Left cardiac atrium (tissue), 4 donors: ENCODE measurements around the gene SAMD4A. TPM values are rescaled to one million over a fixed set of nuclear protein-coding genes. Genes with fewer than 3 reads are reported as not detected.

Source experiments
- ATAC-seq, 2 donors: fragments of 200-7000 bp; cut with Tn5 transposase; one replicate each; pipeline ENCODE4 v1.9.1; 2020; ENCODE audit warnings: mild to moderate bottlenecking in 2 of 2, moderate library complexity in 2 of 2
- DNase-seq: peaks from one replicate; pipeline ENCODE4 v3.0.0-alpha.2; 2020
- intact Hi-C, 2 donors: fragments of 100-400 bp; cut with DNase I; formaldehyde crosslinking; loops; one replicate each; pipeline versions ENCODE4 v1.14.1 to v1.15.1; 2022 to 2023
- total RNA-seq, 2 donors: library from RNA; stranded (reverse); fragmentation: NEBNext Ultra II Directional; extraction: Animal tissue kit (Norgen Biotek cat#: 25700); gene quantifications; one replicate each; pipeline ENCODE4 v1.2.1, GENCODE V29; 2021
- donor health status: DM: no; HTN: yes; CAD: no.
- donor health status: DM: no; HTN: yes; CAD: no; lungs with severe emphysema.
- donor health status: DM: yes; HTN: yes; CAD: no.
- donor health status: Dilated cardiomyopathy.

The SAMD4A gene
- total RNA-seq, 2 donors from 2014 or later: 103 to 118 TPM

- intact Hi-C loops: no loop called here
- peak; percentile 44 for DNase-seq
- peak; percentile 47 to 67 for ATAC-seq
These were observed 248.1 kb downstream of the SAMD4A start for GRCh38 chr14:54815016-54815415.

DNA sequence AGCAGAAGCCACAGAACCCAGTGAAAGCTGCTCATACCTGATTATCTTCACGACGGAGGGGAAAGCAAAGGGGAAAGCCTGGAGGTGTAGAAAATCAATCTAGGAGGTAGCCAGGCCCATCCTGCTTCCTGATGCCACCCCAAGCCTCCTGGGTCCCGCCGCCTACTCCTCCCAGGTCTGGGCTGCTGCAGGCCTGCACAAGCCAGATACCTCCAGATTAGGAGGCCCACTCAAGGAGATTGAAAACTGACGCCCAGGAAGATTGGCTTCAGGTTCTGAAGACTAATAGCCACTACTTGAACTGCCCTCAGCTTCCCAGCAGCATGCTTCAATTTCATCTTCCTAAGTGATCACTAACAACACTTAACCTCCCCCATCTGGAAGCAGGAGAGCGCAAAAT lies 248.6 kb downstream of the SAMD4A start:
- intact Hi-C loops: no loop called here
- ATAC-seq (peak in 1 of 2 donors; percentile 5), DNase-seq (no peak)

DNA sequence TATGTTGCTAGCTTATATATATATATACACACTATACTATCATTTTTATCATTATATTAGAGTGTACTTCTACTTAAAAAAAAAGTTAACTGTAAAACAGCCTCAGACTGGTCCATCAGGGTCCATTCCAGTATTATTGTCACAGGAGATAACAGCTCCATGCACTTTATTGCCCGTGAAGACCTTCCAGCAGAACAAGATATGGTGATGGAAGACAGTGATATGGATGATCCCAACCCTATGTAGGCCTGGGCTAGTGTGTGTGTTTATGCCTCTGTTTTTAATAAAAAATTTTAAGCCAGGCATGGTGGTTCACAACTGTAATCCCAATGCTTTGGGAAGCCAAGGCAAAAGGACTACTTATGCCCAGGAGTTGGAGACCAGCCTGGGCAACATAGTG lies 249.5 kb downstream of the SAMD4A start:
- DNase-seq (no peak), ATAC-seq (no peak)
- intact Hi-C loops: no loop called here

DNA sequence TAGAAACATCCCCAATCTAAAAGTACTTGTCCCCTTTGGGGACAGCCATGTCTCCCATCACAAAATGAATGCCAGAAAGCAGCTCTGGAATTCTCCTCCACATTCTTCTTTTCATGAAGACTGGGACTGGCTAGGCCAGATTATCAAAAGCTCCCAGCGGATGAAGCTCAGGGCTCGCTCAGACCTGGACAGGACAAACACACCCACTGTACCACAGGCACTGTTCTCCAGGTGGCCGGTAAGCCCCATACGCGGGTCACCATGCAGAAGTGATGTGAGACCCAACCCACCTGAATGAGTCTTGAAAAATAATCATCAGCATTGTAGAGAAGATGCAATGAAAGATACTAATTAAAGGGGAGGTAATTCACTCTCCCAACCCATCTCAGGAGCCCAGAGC lies 250.6 kb downstream of the SAMD4A start:
- intact Hi-C loops: no loop called here
- no peak for ATAC-seq
- no peak for DNase-seq

- intact Hi-C loops: no loop called here
- ATAC-seq (peak in 1 of 2 donors; percentile 51), DNase-seq (no peak)
These were observed 251.5 kb downstream of the SAMD4A start for GRCh38 chr14:54818201-54819133.

- DNase-seq (no peak), ATAC-seq (no peak)
- intact Hi-C loops: no loop called here
These were observed 255.8 kb downstream of the SAMD4A start for GRCh38 chr14:54822685-54823084.

DNA sequence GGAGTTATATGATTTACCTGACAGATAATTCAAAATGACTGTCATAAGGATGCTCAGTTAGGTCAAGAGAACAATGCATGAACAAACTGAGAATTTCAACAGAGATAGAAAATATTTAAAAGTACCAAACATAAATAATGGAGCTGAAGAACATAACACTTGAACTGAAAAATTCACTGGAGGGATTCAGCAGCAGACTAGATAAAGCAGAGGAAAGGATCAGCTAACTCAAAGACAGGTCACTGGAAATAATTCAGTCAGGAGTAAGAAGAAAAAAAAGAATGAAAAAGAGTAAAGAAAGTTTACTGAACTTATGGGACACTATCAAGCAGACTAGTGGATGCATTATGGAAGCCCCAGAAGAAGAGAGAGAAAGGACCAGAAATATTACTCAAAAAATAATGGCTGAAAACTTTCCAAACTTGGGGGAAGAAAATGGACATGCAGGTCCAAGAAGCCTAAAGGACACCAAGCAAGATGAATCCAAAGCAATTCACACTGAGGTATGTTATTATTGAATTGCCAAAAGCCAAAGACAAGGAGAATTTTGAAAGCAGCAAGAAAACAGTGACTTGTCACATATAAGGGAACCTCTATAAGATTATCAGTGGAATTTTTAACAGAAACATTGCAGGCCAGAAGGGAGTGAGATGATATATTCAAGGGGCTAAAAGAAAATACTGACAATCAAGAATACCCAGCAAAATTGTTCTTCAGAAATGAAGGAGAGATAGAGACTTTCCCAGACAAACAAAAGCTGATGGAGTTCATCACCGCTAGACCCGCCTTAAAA lies 257.0 kb downstream of the SAMD4A start:
- ATAC-seq: no peak
- intact Hi-C loops: no loop called here
- no peak for DNase-seq

- DNase-seq (no peak), ATAC-seq (no peak)
- intact Hi-C loops: no loop called here
These were observed 261.1 kb downstream of the SAMD4A start for GRCh38 chr14:54828037-54828436.

GRCh38 chr14:54829486-54830224 lies 262.7 kb downstream of the SAMD4A start:
- intact Hi-C loops: no loop called here
- no peak for DNase-seq

GRCh38 chr14:54830650-54831049 lies 263.7 kb downstream of the SAMD4A start:
- ATAC-seq: no peak
- intact Hi-C loops: no loop called here
- DNase-seq: no peak

More at GRCh38 chr14:54829486-54830224, 262.7 kb downstream of the SAMD4A start:
- ATAC-seq: no peak

DNA sequence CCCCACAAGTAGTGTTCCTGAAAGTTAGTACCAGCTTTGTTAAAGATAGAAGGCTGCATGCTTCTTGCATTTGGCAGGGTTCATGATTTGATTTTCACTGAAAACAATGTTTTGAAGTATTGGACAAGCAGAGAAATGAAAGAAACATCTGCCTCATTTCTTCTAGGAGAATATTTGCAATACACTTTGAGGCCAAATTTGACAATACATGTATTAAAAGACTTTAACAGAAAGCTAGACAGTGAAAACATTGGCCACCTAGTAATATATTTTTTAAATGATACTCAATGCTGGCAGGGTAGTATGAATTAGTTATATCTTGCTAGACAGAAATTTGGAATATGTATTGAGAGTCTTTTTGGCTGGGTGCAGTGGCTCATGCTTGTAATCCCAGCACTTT lies 267.2 kb downstream of the SAMD4A start:
- no peak for DNase-seq
- intact Hi-C loops: no loop called here
- no peak for ATAC-seq

DNA sequence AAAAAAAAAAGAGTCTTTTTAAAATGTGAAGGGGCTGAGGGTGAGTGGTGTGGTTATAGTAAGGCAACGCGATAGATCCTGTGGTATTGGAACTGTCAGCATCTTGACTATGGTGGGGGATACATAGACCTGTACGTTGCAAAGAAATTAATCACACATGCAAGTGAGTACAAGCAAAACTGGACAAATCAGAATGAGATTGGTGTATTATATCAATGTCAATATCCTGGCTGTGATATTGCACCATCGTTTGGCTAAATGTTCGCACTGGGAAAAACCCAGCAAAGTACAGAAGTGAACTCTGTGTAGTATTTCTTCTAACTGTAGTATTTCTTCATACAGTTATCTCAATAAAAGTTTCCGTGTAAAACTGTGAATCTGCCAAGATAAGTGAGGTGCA lies 267.8 kb downstream of the SAMD4A start:
- DNase-seq (no peak), ATAC-seq (no peak)
- intact Hi-C loops: no loop called here

DNA sequence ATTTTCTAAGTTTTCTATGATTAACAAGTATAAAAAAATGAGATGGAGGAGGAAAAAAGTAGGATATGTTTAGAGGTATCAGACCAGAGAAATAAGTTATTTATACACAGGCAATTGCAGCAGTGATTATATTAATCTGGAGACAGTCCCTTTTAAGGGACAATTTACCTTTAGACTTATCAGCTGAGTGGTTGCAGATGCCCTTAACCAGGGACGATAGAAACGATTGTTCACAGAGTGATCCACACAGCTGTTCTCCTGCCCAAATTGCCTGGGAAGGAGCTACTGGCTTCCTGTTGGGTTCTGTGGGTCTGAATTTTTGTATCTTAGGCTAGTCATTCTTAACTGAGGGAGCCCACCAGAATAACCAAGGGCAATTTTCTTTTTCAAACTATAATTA lies 269.3 kb downstream of the SAMD4A start:
- intact Hi-C loops: no loop called here
- DNase-seq (no peak), ATAC-seq (no peak)

DNA sequence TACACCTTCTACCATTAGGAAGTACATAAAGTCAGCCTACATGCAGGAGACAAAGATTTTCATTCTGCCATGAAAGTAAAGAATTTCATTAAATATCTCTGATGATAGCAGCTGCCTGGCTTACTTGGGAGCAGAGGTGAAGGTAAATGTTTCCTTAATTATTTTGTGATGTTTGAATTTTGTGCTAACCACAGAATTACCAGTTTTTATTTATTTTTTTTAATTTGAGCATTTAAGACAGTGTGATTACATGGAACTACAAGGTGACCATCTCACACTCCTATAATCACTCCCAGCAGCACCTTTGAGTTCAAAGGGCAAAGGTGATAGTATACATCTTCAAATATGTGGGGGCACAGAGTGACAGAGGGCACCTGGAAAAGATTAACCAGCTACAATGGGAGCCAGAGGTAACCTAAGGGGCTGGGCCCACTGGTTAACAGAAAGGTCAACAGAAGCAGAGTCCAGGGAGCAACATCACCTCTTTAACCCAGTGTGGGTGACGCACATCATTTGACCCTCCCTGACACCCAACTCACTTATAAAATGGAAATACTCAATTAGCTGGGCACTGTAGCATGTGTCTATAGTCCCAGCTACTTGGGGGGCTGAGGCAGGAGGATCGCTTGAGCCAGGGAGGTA lies 270.7 kb downstream of the SAMD4A start:
- no peak for ATAC-seq
- intact Hi-C loops: no loop called here
- no peak for DNase-seq

- intact Hi-C loops: no loop called here
- DNase-seq: no peak
- ATAC-seq: no peak
These were observed 272.1 kb downstream of the SAMD4A start for GRCh38 chr14:54838931-54839512.

- peak; percentile 27 for DNase-seq
- ATAC-seq: peak; percentile 34 to 43
- intact Hi-C loops: no loop called here
These were observed 272.8 kb downstream of the SAMD4A start for GRCh38 chr14:54839701-54840119.

GRCh38 chr14:54840336-54840735 lies 273.4 kb downstream of the SAMD4A start:
- intact Hi-C loops: no loop called here
- DNase-seq (no peak), ATAC-seq (no peak)

DNA sequence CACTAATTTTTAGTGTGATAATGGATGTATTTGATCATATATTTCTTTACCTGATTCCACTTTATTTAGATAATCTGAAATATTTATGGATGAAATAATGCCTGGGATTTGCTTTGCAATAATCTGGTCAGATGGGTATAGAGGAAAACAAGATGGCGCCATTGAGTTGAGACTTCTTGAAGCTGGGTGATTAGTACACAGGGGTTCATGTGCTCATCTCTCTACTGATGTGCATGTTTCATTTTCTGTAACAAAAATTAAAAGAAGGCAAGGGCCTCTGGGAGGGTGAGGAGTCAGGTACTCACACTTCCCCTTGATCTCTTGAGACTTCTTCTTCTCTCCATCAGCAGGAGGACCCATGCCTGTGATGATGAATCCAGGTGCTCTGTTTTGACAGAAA lies 273.9 kb downstream of the SAMD4A start:
- DNase-seq (no peak), ATAC-seq (no peak)
- intact Hi-C loops: no loop called here
